Testis (tissue), 3 donors: Measurements from ENCODE around the gene GALNT9. TPM values are rescaled to one million over a fixed set of nuclear protein-coding genes. Genes with fewer than 3 reads are reported as not detected.

Experiments
- DNase-seq: peaks from one replicate; pipeline ENCODE4 v3.0.0-alpha.2; 2019
- H3K27ac ChIP-seq, 2 donors: fragments of 200-600 bp; sonication (generic); one replicate each; pipeline ENCODE4 v1.5.1; 2019
- H3K27me3 ChIP-seq: fragments of 200-600 bp; sonication (generic); one replicate; pipeline ENCODE4 v1.5.1; 2019
- H3K36me3 ChIP-seq: fragments of 200-600 bp; sonication (generic); one replicate; pipeline ENCODE4 v1.5.1; 2017; ENCODE audit warnings: low read depth; ENCODE audit errors: missing control alignments
- H3K4me1 ChIP-seq: fragments of 200-600 bp; sonication (generic); one replicate; pipeline ENCODE4 v1.5.1; 2019
- H3K4me3 ChIP-seq, 2 donors: fragments of 200-600 bp; sonication (generic); one replicate each; pipeline ENCODE4 v1.5.1; 2017 to 2019
- H3K9me3 ChIP-seq: fragments of 200-600 bp; sonication (generic); one replicate; pipeline ENCODE4 v1.5.1; 2017
- POLR2A ChIP-seq: fragments of 450-650 bp; IDR thresholded peaks from one replicate; pipeline ENCODE4 v1.6.1; 2017; ENCODE audit warnings: antibody characterized with exemption, mild to moderate bottlenecking, moderate library complexity
- WGBS, 2 donors: methylation state at CpG; one replicate each; pipeline ENCODE4 v1.1.5; 2018; 5-methylcytosine and 5-hydroxymethylcytosine counted together
- intact Hi-C: fragments of 100-400 bp; cut with DNase I; formaldehyde crosslinking; loops from one replicate; pipeline ENCODE4 v1.15.1; 2023; ENCODE audit warnings: low total_unique reads
- polyA plus RNA-seq: library from polyadenylated mRNA; stranded (reverse); fragments of 350-450 nt; fragmentation: Illumina TruSeq; extraction: RNeasy Lipid Tissue Mini Kit (QIAGEN cat#74804); gene quantifications from one replicate; pipeline ENCODE4 v1.2.3, GENCODE V29; 2014; ENCODE audit warnings: low read depth, low replicate concordance; ENCODE audit not compliant: insufficient read depth
- total RNA-seq, 2 donors: library from RNA; depleted of rRNA; stranded (reverse); fragments of >200 nt; gene quantifications; one replicate each; pipeline ENCODE4 v1.2.3, GENCODE V29; 2016
- TF ChIP-seq, protein P1 (sequence below), 3 experiments: fragments of 450-650 bp in 2 of 3; fragments of 200-600 bp in 1 of 3; sonication (generic) in 1 of 3; IDR thresholded peaks; one replicate each; pipeline ENCODE4 v1.5.1; 2016 to 2019; ENCODE audit warnings: antibody characterized with exemption in 3 of 3, mild to moderate bottlenecking in 2 of 3, moderate library complexity in 1 of 3

Gene GALNT9
- total and polyA plus RNA-seq, 3 donors from 2014 or later: 1.1 to 1.5 (median 1.3) TPM

DNA sequence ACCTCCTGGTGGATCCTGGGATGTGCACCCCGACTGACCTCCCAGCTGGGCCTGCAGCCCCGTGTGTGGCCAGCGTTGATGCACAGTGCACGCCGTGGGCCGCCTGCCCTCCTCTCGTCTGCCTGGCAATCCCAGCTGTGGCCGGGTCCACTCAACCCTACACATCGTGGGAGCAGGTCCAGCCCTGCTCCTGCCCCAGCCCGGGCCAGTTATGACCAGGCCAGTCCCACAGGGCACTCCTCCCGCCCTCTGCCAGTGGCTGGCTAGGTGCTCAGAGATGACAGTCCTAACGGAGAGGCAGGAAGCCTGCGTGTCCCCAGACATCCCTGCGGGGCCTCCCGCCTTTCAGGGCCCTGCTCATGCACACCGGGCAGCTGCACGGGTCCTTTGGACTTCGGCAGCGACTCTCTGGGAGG, 10.8 kb downstream of the GALNT9 start:
- no peak for TF ChIP-seq POLR2A
- TF ChIP-seq, protein P1, sequence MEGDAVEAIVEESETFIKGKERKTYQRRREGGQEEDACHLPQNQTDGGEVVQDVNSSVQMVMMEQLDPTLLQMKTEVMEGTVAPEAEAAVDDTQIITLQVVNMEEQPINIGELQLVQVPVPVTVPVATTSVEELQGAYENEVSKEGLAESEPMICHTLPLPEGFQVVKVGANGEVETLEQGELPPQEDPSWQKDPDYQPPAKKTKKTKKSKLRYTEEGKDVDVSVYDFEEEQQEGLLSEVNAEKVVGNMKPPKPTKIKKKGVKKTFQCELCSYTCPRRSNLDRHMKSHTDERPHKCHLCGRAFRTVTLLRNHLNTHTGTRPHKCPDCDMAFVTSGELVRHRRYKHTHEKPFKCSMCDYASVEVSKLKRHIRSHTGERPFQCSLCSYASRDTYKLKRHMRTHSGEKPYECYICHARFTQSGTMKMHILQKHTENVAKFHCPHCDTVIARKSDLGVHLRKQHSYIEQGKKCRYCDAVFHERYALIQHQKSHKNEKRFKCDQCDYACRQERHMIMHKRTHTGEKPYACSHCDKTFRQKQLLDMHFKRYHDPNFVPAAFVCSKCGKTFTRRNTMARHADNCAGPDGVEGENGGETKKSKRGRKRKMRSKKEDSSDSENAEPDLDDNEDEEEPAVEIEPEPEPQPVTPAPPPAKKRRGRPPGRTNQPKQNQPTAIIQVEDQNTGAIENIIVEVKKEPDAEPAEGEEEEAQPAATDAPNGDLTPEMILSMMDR (IDR thresholded peaks at IDR 0.05): no peak
- no peaks in the 10 kb centered on the region for H3K4me1 ChIP-seq
- 86 to 94% methylated on average over 3 to 19 of the region's 19 CpGs for WGBS, 2 donors
- no peaks in the 10 kb centered on the region for H3K36me3 ChIP-seq
- H3K27ac ChIP-seq: no peak overlapping the region
- H3K27me3 ChIP-seq: no peaks in the 10 kb centered on the region
- no peaks in the 10 kb centered on the region for H3K9me3 ChIP-seq
- DNase-seq: no peak
- no peak overlapping the region for H3K4me3 ChIP-seq
- intact Hi-C loops: no loop called here

DNA sequence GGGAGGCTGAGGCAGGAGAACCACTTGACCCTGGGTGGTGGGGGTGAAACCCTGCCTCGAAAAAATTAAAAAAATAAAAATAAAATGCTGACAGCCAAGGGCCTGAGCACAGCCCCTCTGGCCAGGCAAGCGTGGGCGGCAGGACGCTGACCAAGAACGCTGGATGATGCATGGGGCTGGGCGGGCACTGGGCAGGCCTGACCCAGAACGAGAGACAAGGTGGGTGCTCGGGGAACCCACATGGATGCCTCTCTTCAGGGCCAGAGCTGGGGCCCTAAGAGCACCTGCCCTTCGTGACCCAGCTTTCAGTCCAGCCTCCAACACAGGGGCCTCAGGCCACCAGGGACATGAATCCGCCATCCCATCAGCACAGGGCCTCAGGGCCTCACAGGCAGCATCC, 11.3 kb downstream of the GALNT9 start:
- DNase-seq: no peak
- WGBS, 2 donors: 88 to 93% methylated on average over 8 to 10 of the region's 10 CpGs
- H3K36me3 ChIP-seq: no peaks in the 10 kb centered on the region
- H3K27me3 ChIP-seq: no peaks in the 10 kb centered on the region
- H3K27ac ChIP-seq: no peak overlapping the region
- intact Hi-C loops: no loop called here
- no peak for TF ChIP-seq POLR2A
- TF ChIP-seq, protein P1 (IDR thresholded peaks at IDR 0.05): no peak
- H3K9me3 ChIP-seq: no peaks in the 10 kb centered on the region
- no peak overlapping the region for H3K4me3 ChIP-seq
- no peaks in the 10 kb centered on the region for H3K4me1 ChIP-seq

DNA sequence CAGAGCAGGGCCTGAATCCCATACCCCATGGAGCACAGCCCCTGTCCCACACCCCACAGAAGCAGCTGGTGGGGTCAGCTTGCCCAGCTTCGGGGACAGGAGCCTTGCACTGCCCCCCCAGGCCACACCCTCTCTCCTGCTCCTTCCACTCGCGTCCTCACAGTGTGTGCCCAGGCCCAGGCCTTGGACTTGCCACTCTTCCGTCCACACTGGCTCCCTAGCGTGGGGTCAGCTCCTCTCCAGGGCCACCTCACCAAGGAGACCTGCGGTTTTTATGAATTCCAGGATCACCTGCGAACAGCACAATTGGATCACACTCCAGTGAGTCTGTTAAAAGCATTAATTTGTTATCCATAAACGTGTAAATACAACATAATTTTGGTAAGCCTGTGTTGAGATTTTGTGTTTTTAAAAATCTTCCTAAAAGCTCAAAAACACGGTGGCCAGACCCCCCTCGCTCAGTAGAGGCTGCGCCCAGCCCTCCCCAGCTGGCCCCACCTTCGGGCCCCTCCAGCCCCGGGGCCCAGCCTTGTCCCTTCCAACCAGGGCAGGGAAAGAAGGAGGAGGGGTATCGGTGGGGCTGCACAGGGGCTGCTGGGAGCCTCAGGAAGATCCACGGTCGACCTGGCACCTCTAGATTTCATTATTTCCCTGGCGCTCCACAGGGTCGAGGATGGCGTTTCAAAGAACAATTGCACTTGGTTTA, 12.0 kb downstream of the GALNT9 start:
- WGBS, 2 donors: 86 to 91% methylated on average over 19 of the region's 19 CpGs

DNA sequence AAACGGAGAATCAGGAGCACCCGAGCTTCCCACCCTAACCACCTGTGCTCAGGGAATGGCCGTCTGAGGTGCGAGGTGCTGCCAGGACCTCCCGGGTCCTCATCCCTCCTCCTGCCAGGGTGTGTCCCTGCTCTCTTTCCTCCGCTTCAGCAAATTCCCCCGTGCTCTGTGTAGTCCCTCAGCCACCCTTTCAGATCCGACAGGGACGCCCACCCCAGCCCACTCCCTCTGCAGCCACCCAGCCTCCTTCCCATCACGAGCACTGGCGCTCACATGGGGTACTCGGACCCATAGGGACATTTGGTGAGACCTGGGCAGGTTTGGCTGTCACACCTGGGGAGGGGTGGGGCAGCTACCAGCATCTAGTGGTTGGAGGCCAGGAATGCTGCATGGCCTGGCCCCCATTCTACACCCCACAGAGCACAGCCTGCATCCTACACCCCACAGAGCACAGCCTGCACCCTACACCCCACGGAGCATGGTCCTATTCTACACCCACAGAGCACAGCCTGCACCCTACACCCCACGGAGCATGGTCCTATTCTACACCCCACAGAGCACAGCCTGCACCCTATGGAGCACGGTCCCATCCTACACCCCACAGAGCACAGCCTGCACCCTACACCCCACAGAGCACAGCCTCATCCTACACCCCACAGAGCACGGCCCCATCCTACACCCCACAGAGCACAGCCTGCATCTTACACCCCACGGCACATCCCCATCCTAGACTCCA, 12.7 kb downstream of the GALNT9 start:
- H3K36me3 ChIP-seq: no peaks in the 10 kb centered on the region
- TF ChIP-seq POLR2A: no peak
- TF ChIP-seq, protein P1 (IDR thresholded peaks at IDR 0.05): no peak
- intact Hi-C loops: no loop called here
- H3K4me1 ChIP-seq: no peaks in the 10 kb centered on the region
- no peaks in the 10 kb centered on the region for H3K27me3 ChIP-seq
- no peak overlapping the region for H3K4me3 ChIP-seq
- no peak for DNase-seq
- H3K27ac ChIP-seq: no peak overlapping the region
- 76 to 81% methylated on average over 17 of the region's 17 CpGs for WGBS, 2 donors
- H3K9me3 ChIP-seq: no peaks in the 10 kb centered on the region

More for the DNA sequence above, 12.0 kb downstream of the GALNT9 start:
- H3K36me3 ChIP-seq: no peaks in the 10 kb centered on the region
- DNase-seq: no peak
- H3K9me3 ChIP-seq: no peaks in the 10 kb centered on the region
- TF ChIP-seq, protein P1 (IDR thresholded peaks at IDR 0.05): no peak
- no peak for TF ChIP-seq POLR2A
- intact Hi-C loops: no loop called here
- H3K27me3 ChIP-seq: no peaks in the 10 kb centered on the region
- no peak overlapping the region for H3K4me3 ChIP-seq
- H3K4me1 ChIP-seq: no peaks in the 10 kb centered on the region
- H3K27ac ChIP-seq: no peak overlapping the region
